HCT116 (cell line): ENCODE measurements around the gene SLC38A8. TPM values are rescaled to one million over a fixed set of nuclear protein-coding genes. Genes with fewer than 3 reads are reported as not detected.

Experiments
- ATAC-seq: fragments of 200-7000 bp; cut with Tn5 transposase; 2 replicates; pipeline ENCODE4 v1.9.1; 2020; ENCODE audit warnings: mild to moderate bottlenecking, moderate library complexity
- BruUV-seq: library from RNA; stranded (reverse); fragments of 400-500 nt; replicated peaks from 2 replicates; lab custom pipeline; 2021; lab: Mats Ljungman, UMichigan
- CTCF ChIA-PET: fragments of 300-600 bp; sonication (Branson Sonifier 250); formaldehyde crosslinking; loops from one replicate; lab custom pipeline; 2021; ENCODE audit warnings: antibody characterized with exemption; lab: Charles Lee
- POLR2A ChIA-PET: fragments of 300-600, 350-600 bp; sonication (Branson Sonifier 250); formaldehyde crosslinking; loops from one replicate; lab custom pipeline; 2021; ENCODE audit warnings: antibody characterized with exemption; lab: Charles Lee
- RAD21 ChIA-PET, 2 experiments: fragments of 300-600 bp; sonication (Branson Sonifier 250); formaldehyde crosslinking; loops; one replicate each; lab custom pipeline; 2023; ENCODE audit warnings: low total read pairs in 2 of 2; ENCODE audit not compliant: uncharacterized antibody in 2 of 2, unreplicated experiment in 2 of 2, low non-redundant PET in 1 of 2; lab: Charles Lee
- DNase-seq: peaks from one replicate; pipeline ENCODE4 v3.0.0-alpha.2; 2010; ENCODE audit warnings: low read depth, low spot score
- H2AFZ ChIP-seq: fragments of 200-600 bp; shearing (Covaris generic), sonication (generic); 2 replicates; pipeline ENCODE4 v1.6.1; 2017; ENCODE audit warnings: low read depth, mixed run types, mixed read lengths, antibody characterized with exemption, low read length; ENCODE audit not compliant: poor library complexity, severe bottlenecking
- H3K27ac ChIP-seq: 2 replicates; pipeline ENCODE4 v1.5.1; 2012; ENCODE audit warnings: low read depth, low read length
- H3K27me3 ChIP-seq: fragments of 200-600 bp; sonication (generic); 2 replicates; pipeline ENCODE4 v1.6.1; 2016; ENCODE audit warnings: mixed run types, low read length, mixed read lengths; ENCODE audit not compliant: insufficient read depth
- H3K36me3 ChIP-seq, 2 experiments: fragments of 200-500 bp in 1 of 2; fragments of 200-600 bp in 1 of 2; sonication (Bioruptor generic) in 1 of 2; sonication (generic) in 1 of 2; 2 replicates each; pipeline versions ENCODE4 v1.5.1 to v1.6.1; 2014 to 2016; ENCODE audit warnings: low read length in 2 of 2, inconsistent platforms in 1 of 2, mixed read lengths in 1 of 2, mixed run types in 1 of 2; ENCODE audit not compliant: insufficient read depth in 2 of 2, control insufficient read depth in 1 of 2
- H3K4me1 ChIP-seq, 2 experiments: fragments of 200-600 bp in 1 of 2; sonication (generic) in 1 of 2; 2 replicates each; pipeline versions ENCODE4 v1.5.1 to v1.6.1; 2012 to 2017; ENCODE audit warnings: low read length in 2 of 2, inconsistent platforms in 1 of 2, mild to moderate bottlenecking in 1 of 2, mixed read lengths in 1 of 2, mixed run types in 1 of 2, moderate library complexity in 1 of 2; ENCODE audit not compliant: insufficient read depth in 2 of 2, control insufficient read depth in 1 of 2
- H3K4me2 ChIP-seq: fragments of 200-600 bp; sonication (generic); 2 replicates; pipeline ENCODE4 v1.6.1; 2017; ENCODE audit warnings: mixed run types, low read length, mixed read lengths
- H3K4me3 ChIP-seq, 2 experiments: fragments of 200-600 bp in 1 of 2; sonication (generic) in 1 of 2; replicated peaks in 1 of 2; 2 replicates each; pipeline ENCODE4 v1.5.1; 2011 to 2016; ENCODE audit warnings: low read length in 2 of 2, control low read depth in 1 of 2, low read depth in 1 of 2, mild to moderate bottlenecking in 1 of 2, mixed read lengths in 1 of 2, mixed run types in 1 of 2
- H3K79me2 ChIP-seq: fragments of 200-600 bp; sonication (generic); 2 replicates; pipeline ENCODE4 v1.6.1; 2017; ENCODE audit warnings: mild to moderate bottlenecking, mixed run types, low read length, moderate library complexity, mixed read lengths; ENCODE audit not compliant: insufficient read depth
- H3K9ac ChIP-seq: fragments of 200-600 bp; sonication (generic); 2 replicates; pipeline ENCODE4 v1.6.1; 2016; ENCODE audit warnings: low read length, mixed read lengths
- H3K9me2 ChIP-seq: fragments of 200-600 bp; sonication (generic), shearing (Covaris generic); 2 replicates; pipeline ENCODE4 v1.6.1; 2017; ENCODE audit warnings: mixed run types, mild to moderate bottlenecking, moderate library complexity; ENCODE audit not compliant: insufficient read depth
- H3K9me3 ChIP-seq, 2 experiments: fragments of 200-500 bp in 1 of 2; fragments of 200-600 bp in 1 of 2; sonication (Bioruptor generic) in 1 of 2; sonication (generic) in 1 of 2; 2 replicates each; pipeline ENCODE4 v1.6.1; 2014 to 2017; ENCODE audit warnings: low read length in 2 of 2, mixed read lengths in 2 of 2, inconsistent platforms in 1 of 2, low read depth in 1 of 2, mild to moderate bottlenecking in 1 of 2, mixed run types in 1 of 2, moderate library complexity in 1 of 2; ENCODE audit not compliant: control insufficient read depth in 1 of 2, insufficient read depth in 1 of 2
- H4K20me1 ChIP-seq: fragments of 200-600 bp; sonication (generic), shearing (Covaris generic); 2 replicates; pipeline ENCODE4 v1.6.1; 2017; ENCODE audit warnings: mixed run types, mild to moderate bottlenecking, moderate library complexity; ENCODE audit not compliant: insufficient read depth
- CBX3 ChIP-seq: IDR thresholded peaks from 2 replicates; pipeline ENCODE4 v1.6.1; 2012; ENCODE audit warnings: low read depth
- CEBPB ChIP-seq: IDR thresholded peaks from 2 replicates; pipeline ENCODE4 v1.6.1; 2012; ENCODE audit warnings: low read depth
- EGR1 ChIP-seq: IDR thresholded peaks from 2 replicates; pipeline ENCODE4 v1.6.1; 2012; ENCODE audit warnings: low read depth
- EZH2 ChIP-seq: fragments of 200-600 bp; sonication (generic); IDR thresholded peaks from 2 replicates; pipeline ENCODE4 v1.6.1; 2017; ENCODE audit warnings: antibody characterized with exemption, mixed run types
- POLR2A ChIP-seq: IDR thresholded peaks from 2 replicates; pipeline ENCODE4 v1.7.0; 2011; ENCODE audit warnings: borderline replicate concordance; ENCODE audit not compliant: insufficient read depth, insufficient read length; ENCODE audit errors: extremely low read depth
- RAD21 ChIP-seq: IDR thresholded peaks from 2 replicates; pipeline ENCODE4 v1.6.1; 2012; ENCODE audit warnings: low read depth, mild to moderate bottlenecking
- TCF7L2 ChIP-seq: IDR thresholded peaks from 2 replicates; pipeline ENCODE4 v1.7.0; 2011; ENCODE audit warnings: borderline replicate concordance, inconsistent platforms; ENCODE audit not compliant: insufficient read depth, insufficient read length; ENCODE audit errors: extremely low read depth
- intact Hi-C: fragments of 100-400 bp; cut with micrococcal nuclease; formaldehyde crosslinking; loops from 2 replicates; pipeline ENCODE4 v1.10.0; 2022
- total RNA-seq: library from RNA; stranded (reverse); gene quantifications from one replicate; pipeline ENCODE4 v1.2.1, GENCODE V29; 2021; ENCODE audit not compliant: unreplicated experiment
- TF ChIP-seq, protein P1 (sequence below): IDR thresholded peaks from 2 replicates; pipeline ENCODE4 v1.6.1; 2011; ENCODE audit warnings: mild to moderate bottlenecking, low read length, moderate library complexity; ENCODE audit not compliant: insufficient replicate concordance; ENCODE audit errors: extremely low read depth
- TF ChIP-seq, protein P2 (sequence below), 3 experiments: fragments of 200-600 bp in 1 of 3; sonication (generic) in 1 of 3; IDR thresholded peaks in 2 of 3; conservative IDR thresholded peaks in 1 of 3; 2 replicates each; pipeline ENCODE4 v1.5.1; 2012 to 2017; ENCODE audit warnings: low read depth in 2 of 3, low read length in 2 of 3, antibody characterized with exemption in 1 of 3, borderline replicate concordance in 1 of 3, control low read depth in 1 of 3, mild to moderate bottlenecking in 1 of 3, mixed read lengths in 1 of 3, mixed run types in 1 of 3, moderate library complexity in 1 of 3; ENCODE audit not compliant: insufficient read depth in 1 of 3
- TF ChIP-seq, protein P3 (sequence below): IDR thresholded peaks from 2 replicates; pipeline ENCODE4 v1.6.1; 2012

Gene SLC38A8
- total RNA-seq, 1 experiment from 2014 or later, result not detected

DNA sequence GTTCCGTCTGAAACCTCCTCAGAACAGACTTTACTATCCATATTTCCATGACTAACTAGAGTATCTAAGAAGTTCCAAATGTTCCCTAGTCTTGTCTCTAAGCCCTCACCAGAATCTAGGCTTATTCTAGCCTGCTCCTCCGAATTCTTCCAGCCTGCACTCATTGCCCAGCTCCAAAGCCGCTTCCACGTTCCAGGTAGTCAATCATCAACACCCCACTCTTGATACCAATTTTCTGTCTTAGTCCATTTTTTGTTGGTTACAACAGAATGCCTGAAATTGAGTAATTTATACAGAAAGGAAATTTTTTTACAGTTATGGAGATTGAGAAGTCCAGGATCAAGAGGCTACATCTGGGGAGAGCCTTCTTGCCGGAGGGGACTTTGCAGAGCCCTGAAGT lies 21.1 kb downstream of the SLC38A8 start:
- no TSS peak for BruUV-seq
- H3K4me2 ChIP-seq, result no peak overlapping the region
- H3K36me3 ChIP-seq, result no peaks in the 10 kb centered on the region
- ChIA-PET RAD21 (no interaction called here), CTCF (no interaction called here), POLR2A (no interaction called here)
- H3K27me3 ChIP-seq, result no peaks in the 10 kb centered on the region
- H3K4me3 ChIP-seq, result no peak overlapping the region
- H4K20me1 ChIP-seq, result no peaks in the 10 kb centered on the region
- no peak for ATAC-seq
- no peaks in the 10 kb centered on the region for H3K79me2 ChIP-seq
- no peaks in the 10 kb centered on the region for H3K9me2 ChIP-seq
- no peak overlapping the region for H2AFZ ChIP-seq
- no peak overlapping the region for H3K9ac ChIP-seq
- intact Hi-C loops, result no loop called here
- peaks cover 0 to 7% of the 10 kb centered on the region in 2 experiments; a peak in 1 of 4 replicates for H3K4me1 ChIP-seq
- H3K27ac ChIP-seq, result no peak overlapping the region
- no peak for DNase-seq
- no peak for TF ChIP-seq TCF7L2
- TF ChIP-seq, protein P1, sequence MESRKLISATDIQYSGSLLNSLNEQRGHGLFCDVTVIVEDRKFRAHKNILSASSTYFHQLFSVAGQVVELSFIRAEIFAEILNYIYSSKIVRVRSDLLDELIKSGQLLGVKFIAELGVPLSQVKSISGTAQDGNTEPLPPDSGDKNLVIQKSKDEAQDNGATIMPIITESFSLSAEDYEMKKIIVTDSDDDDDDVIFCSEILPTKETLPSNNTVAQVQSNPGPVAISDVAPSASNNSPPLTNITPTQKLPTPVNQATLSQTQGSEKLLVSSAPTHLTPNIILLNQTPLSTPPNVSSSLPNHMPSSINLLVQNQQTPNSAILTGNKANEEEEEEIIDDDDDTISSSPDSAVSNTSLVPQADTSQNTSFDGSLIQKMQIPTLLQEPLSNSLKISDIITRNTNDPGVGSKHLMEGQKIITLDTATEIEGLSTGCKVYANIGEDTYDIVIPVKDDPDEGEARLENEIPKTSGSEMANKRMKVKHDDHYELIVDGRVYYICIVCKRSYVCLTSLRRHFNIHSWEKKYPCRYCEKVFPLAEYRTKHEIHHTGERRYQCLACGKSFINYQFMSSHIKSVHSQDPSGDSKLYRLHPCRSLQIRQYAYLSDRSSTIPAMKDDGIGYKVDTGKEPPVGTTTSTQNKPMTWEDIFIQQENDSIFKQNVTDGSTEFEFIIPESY, result no peak
- TF ChIP-seq, protein P2, sequence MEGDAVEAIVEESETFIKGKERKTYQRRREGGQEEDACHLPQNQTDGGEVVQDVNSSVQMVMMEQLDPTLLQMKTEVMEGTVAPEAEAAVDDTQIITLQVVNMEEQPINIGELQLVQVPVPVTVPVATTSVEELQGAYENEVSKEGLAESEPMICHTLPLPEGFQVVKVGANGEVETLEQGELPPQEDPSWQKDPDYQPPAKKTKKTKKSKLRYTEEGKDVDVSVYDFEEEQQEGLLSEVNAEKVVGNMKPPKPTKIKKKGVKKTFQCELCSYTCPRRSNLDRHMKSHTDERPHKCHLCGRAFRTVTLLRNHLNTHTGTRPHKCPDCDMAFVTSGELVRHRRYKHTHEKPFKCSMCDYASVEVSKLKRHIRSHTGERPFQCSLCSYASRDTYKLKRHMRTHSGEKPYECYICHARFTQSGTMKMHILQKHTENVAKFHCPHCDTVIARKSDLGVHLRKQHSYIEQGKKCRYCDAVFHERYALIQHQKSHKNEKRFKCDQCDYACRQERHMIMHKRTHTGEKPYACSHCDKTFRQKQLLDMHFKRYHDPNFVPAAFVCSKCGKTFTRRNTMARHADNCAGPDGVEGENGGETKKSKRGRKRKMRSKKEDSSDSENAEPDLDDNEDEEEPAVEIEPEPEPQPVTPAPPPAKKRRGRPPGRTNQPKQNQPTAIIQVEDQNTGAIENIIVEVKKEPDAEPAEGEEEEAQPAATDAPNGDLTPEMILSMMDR (IDR thresholded peaks at IDR 0.05 in 2 of 3, conservative IDR thresholded peaks at IDR 0.05 in 1 of 3; ENCODE audit: borderline replicate concordance in 1 of 3, insufficient read depth in 1 of 3, low read depth in 2 of 3, low read length in 2 of 3), result no peak
- no peak for TF ChIP-seq CBX3
- no peak for TF ChIP-seq RAD21
- TF ChIP-seq, protein P3, sequence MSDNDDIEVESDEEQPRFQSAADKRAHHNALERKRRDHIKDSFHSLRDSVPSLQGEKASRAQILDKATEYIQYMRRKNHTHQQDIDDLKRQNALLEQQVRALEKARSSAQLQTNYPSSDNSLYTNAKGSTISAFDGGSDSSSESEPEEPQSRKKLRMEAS, result no peak
- TF ChIP-seq EGR1, result no peak
- TF ChIP-seq EZH2, result no peak
- no peak for TF ChIP-seq CEBPB
- no peak for TF ChIP-seq POLR2A
- H3K9me3 ChIP-seq, result peaks cover 15 to 17% of the 10 kb centered on the region in 2 experiments; a peak in 2 of 4 replicates
